HFF-Myc (cell line): ENCODE data around the gene LDHA.

Experiments used
- DNase-seq: peaks from one replicate; pipeline ENCODE4 v3.0.0-alpha.2; 2011; ENCODE audit warnings: low read depth; ENCODE audit errors: extremely low read depth
- H3K4me3 ChIP-seq: replicated peaks from 2 replicates; pipeline ENCODE4 v1.5.1; 2011; ENCODE audit warnings: low read depth, mild to moderate bottlenecking, control low read depth, low read length
- TF ChIP-seq, protein P1 (sequence below): IDR thresholded peaks from 2 replicates; pipeline ENCODE4 v1.5.1; 2012; ENCODE audit warnings: mild to moderate bottlenecking, low read depth, low read length, control low read depth; ENCODE audit errors: missing control alignments

LDHA gene

DNA sequence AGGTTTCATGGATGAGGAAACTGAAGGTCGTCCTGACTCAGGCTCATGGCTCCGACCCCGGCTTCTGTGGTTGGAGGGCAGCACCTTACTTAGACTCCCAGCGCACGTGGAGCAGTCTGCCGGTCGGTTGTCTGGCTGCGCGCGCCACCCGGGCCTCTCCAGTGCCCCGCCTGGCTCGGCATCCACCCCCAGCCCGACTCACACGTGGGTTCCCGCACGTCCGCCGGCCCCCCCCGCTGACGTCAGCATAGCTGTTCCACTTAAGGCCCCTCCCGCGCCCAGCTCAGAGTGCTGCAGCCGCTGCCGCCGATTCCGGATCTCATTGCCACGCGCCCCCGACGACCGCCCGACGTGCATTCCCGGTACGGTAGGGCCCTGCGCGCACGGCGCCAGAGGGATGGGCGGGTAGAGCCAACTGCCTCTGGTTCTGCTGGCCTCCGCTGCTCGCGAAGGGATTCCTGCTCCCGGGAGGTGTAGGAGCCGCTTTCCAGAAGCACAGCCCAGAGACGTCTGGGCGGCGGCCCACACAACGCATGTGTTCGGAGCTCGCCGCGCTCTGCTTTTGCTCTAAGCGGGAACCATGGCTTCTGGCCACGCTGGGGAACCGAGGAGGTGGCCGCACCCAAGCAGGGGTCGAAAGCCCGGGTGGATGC lies at the start of gene LDHA:
TSS of gene LDHA (plus strand) at position 289 of the 653 bp plus-strand sequence. CDS start 2,280 bp downstream, outside the sequence.
- H3K4me3 ChIP-seq, result peak within 1 kb of the TSS; percentile 90
- DNase-seq, result peak; percentile 79
- TF ChIP-seq, protein P1, sequence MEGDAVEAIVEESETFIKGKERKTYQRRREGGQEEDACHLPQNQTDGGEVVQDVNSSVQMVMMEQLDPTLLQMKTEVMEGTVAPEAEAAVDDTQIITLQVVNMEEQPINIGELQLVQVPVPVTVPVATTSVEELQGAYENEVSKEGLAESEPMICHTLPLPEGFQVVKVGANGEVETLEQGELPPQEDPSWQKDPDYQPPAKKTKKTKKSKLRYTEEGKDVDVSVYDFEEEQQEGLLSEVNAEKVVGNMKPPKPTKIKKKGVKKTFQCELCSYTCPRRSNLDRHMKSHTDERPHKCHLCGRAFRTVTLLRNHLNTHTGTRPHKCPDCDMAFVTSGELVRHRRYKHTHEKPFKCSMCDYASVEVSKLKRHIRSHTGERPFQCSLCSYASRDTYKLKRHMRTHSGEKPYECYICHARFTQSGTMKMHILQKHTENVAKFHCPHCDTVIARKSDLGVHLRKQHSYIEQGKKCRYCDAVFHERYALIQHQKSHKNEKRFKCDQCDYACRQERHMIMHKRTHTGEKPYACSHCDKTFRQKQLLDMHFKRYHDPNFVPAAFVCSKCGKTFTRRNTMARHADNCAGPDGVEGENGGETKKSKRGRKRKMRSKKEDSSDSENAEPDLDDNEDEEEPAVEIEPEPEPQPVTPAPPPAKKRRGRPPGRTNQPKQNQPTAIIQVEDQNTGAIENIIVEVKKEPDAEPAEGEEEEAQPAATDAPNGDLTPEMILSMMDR, result no peak

DNA sequence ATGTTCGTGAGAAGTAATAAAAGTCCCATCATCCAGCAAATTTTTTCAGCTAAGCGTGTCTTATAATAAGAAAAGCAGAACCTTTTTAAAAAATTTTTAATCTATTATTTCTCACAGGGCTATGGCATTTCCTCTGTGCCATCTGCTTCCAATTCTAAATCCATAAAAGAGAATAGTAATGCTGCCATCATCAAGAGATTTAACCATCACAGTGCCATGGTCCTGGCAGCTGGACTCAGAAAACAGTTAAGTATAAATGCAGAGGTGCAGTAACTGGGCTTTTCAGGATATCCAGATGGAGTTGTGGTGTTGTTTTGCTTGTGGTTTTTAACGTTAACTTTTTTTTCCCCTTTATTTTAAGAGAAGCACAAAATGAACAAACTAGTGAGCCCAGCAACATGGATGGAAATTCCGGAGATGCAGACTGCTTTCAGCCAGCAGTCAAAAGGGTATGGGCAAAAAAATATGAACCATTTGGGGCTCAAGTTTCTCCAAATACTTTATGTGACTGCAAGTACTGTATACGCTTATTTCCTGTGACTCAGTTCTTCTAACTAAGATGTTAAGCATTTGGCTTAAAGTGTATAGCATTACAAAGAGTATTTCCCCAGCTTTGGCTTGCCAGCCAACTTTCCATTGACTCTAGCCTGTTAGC lies 46.8 kb upstream of the LDHA start:
- DNase-seq, result peak; percentile 72
- TF ChIP-seq, protein P1, result no peak
- no peak overlapping the region for H3K4me3 ChIP-seq

DNA sequence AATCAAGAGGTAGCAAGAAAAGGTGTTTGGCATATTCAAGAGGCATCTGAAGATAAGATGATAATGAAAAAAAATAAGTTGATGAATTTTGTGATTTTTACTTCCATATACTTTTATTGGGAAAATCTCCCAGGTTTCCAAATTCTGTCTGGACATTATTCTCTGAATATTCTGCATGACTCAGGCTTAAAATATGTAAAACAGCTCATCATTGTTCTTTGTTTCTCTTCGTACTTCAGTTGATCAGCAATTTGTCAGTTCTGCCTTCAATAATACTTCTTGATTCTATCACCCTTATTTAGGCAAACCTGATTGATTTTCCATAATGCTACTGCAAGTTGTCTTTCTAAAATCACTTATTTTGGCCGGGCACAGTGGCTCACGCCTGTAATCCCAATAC lies 41.8 kb upstream of the LDHA start:
- DNase-seq, result no peak
- TF ChIP-seq, protein P1, result no peak
- H3K4me3 ChIP-seq, result no peak overlapping the region

DNA sequence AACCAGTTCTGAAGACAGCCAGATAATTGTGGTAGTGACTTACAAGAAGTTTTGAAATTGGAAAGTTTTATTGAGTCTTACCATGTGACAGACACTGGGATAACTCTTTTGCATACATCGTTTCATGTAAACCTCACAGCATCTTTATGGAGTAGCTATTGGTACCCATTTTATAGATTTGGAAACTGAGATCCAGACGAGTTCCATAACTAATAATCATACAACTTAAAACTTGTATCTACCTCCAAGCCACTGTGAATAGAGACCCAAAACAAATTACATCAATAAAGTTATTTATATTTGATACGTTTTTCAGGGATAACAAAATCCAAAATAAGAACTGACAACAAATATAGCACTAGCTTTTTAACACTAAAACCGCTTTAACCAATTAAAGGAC lies 35.7 kb upstream of the LDHA start:
- TF ChIP-seq, protein P1, result no peak
- H3K4me3 ChIP-seq, result no peak overlapping the region
- DNase-seq, result no peak

DNA sequence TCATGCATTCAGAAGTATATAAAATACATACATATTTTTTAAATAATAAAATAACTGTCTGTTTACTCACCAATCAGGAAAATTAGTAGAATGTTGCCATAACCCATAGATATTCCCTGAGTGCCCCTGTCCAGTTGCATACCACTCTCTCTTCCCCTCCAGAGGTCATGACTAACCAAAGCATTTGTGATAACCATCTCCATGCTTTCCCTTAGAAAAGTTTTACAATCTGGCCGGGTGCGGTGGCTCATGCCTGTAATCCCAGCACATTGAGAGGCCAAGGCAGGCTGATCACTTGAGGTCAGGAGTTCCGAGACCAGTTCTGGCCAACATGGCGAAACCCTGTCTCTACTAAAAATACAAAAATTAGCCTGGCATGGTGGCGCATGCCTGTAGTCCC lies 33.2 kb upstream of the LDHA start:
- no peak for DNase-seq
- TF ChIP-seq, protein P1, result no peak
- H3K4me3 ChIP-seq, result no peak overlapping the region

DNA sequence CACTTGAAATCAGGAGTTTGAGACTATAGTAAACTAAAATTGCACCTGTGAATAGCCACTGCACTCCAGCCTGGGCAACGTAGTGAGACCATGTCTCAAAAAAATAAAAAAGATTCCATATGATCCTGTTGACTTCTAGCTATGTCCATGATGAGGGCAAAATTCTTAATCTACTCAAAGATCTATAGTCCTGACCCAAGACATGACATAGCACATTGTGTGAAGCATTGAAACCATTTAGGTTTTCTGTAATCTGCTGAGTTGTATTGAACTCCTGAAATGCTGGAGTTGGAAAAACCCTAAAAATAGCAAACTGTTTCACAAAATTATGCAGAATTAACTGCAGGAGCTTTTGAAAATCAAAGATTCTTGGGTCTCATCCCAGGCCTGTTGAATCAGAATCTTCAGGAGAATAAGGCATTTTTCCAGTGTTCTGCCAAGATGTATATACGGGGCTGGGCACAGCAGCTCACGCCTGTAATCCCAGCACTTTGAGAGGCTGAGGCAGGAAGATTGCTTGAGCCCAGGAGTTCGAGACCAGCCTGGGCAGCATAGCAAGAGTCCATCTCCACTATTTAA lies 29.8 kb upstream of the LDHA start:
- TF ChIP-seq, protein P1, result no peak
- DNase-seq, result no peak
- H3K4me3 ChIP-seq, result no peak overlapping the region
